MM.1S (cell line): ENCODE measurements around the gene MMP3.

Source experiments
- DNase-seq: peaks from one replicate; pipeline ENCODE4 v3.0.0-alpha.2; 2015
- H2AFZ ChIP-seq: fragments of 300-600 bp; sonication (generic); 2 replicates; pipeline ENCODE4 v1.6.0; 2016; ENCODE audit warnings: antibody characterized with exemption, low read length
- H3F3A ChIP-seq: fragments of 300-600 bp; sonication (generic); 2 replicates; pipeline ENCODE4 v1.6.1; 2016; ENCODE audit warnings: mild to moderate bottlenecking, antibody characterized with exemption, low read length, moderate library complexity, mixed read lengths; ENCODE audit not compliant: insufficient read depth
- H3K27ac ChIP-seq: fragments of 300-600 bp; sonication (generic); 2 replicates; pipeline ENCODE4 v1.5.1; 2016; ENCODE audit warnings: mild to moderate bottlenecking, low read length
- H3K27me3 ChIP-seq: fragments of 300-600 bp; sonication (generic); replicated peaks from 2 replicates; pipeline ENCODE4 v1.6.0; 2016; ENCODE audit warnings: low read length; ENCODE audit not compliant: insufficient read depth
- H3K36me3 ChIP-seq: fragments of 300-600 bp; sonication (generic); replicated peaks from 2 replicates; pipeline ENCODE4 v1.6.1; 2016; ENCODE audit warnings: mild to moderate bottlenecking, low read length, mixed read lengths; ENCODE audit not compliant: insufficient read depth
- H3K4me1 ChIP-seq: fragments of 300-600 bp; sonication (generic); 2 replicates; pipeline ENCODE4 v1.6.1; 2016; ENCODE audit warnings: low read length, mixed read lengths
- H3K4me2 ChIP-seq: fragments of 300-600 bp; sonication (generic); 2 replicates; pipeline ENCODE4 v1.6.0; 2016; ENCODE audit warnings: low read depth, low read length
- H3K4me3 ChIP-seq: fragments of 300-600 bp; sonication (generic); 2 replicates; pipeline ENCODE4 v1.5.1; 2016; ENCODE audit warnings: low read length, mixed read lengths
- H3K79me2 ChIP-seq: fragments of 300-600 bp; sonication (generic); 2 replicates; pipeline ENCODE4 v1.6.1; 2016; ENCODE audit warnings: mixed run types, low read length, mixed read lengths
- H3K9ac ChIP-seq: fragments of 300-600 bp; sonication (generic); 2 replicates; pipeline ENCODE4 v1.6.1; 2016; ENCODE audit warnings: low read length, mixed read lengths
- H3K9me2 ChIP-seq: fragments of 300-600 bp; sonication (generic); replicated peaks from 2 replicates; pipeline ENCODE4 v1.6.1; 2016; ENCODE audit warnings: mild to moderate bottlenecking, low read length, mixed read lengths; ENCODE audit not compliant: insufficient read depth
- H3K9me3 ChIP-seq: fragments of 300-600 bp; sonication (generic); replicated peaks from 2 replicates; pipeline ENCODE4 v1.6.1; 2016; ENCODE audit warnings: mild to moderate bottlenecking, low read length, mixed read lengths; ENCODE audit not compliant: insufficient read depth
- H4K20me1 ChIP-seq: fragments of 300-600 bp; sonication (generic); 2 replicates; pipeline ENCODE4 v1.6.1; 2016; ENCODE audit warnings: mild to moderate bottlenecking, low read length, moderate library complexity, mixed read lengths; ENCODE audit not compliant: insufficient read depth
- CTCF ChIP-seq: fragments of 300-600 bp; sonication (generic); IDR thresholded peaks from 2 replicates; pipeline ENCODE4 v1.5.1; 2016; ENCODE audit warnings: antibody characterized with exemption, low read length, mixed read lengths
- EZH2 ChIP-seq: fragments of 300-600 bp; sonication (generic); optimal IDR thresholded peaks from 2 replicates; pipeline ENCODE3; 2017; ENCODE audit warnings: low read depth, mild to moderate bottlenecking, antibody characterized with exemption, low read length, mixed read lengths
- EZH2phosphoT487 ChIP-seq: fragments of 300-600 bp; sonication (generic); IDR thresholded peaks from 2 replicates; pipeline ENCODE4 v1.6.1; 2018; ENCODE audit warnings: antibody characterized with exemption, low read length

MMP3 gene

GRCh38 chr11:102794382-102794781 is 49.0 kb downstream of the MMP3 start:
- no peak overlapping the region for H3K4me2 ChIP-seq
- H3K4me1 ChIP-seq: no peaks in the 10 kb centered on the region
- TF ChIP-seq EZH2: no peak
- TF ChIP-seq EZH2phosphoT487: no peak
- peak; percentile 52 for TF ChIP-seq CTCF
- no peaks in the 10 kb centered on the region for H3K9me2 ChIP-seq
- H3K4me3 ChIP-seq: no peak overlapping the region
- no peak overlapping the region for H3K27ac ChIP-seq
- no peaks in the 10 kb centered on the region for H3K9me3 ChIP-seq
- H4K20me1 ChIP-seq: no peaks in the 10 kb centered on the region
- no peak overlapping the region for H3K9ac ChIP-seq
- H2AFZ ChIP-seq: no peak overlapping the region
- no peaks in the 10 kb centered on the region for H3K27me3 ChIP-seq
- no peaks in the 10 kb centered on the region for H3F3A ChIP-seq
- DNase-seq: peak; percentile 26
- no peaks in the 10 kb centered on the region for H3K36me3 ChIP-seq
- H3K79me2 ChIP-seq: no peaks in the 10 kb centered on the region

GRCh38 chr11:102793677-102794290 is 49.6 kb downstream of the MMP3 start:
- Histone ChIP-seq H4K20me1 (no peaks in the 10 kb centered on the region), H3K4me2 (no peak overlapping the region), H3K27me3 (no peaks in the 10 kb centered on the region), H3K4me3 (no peak overlapping the region), H3K9me3 (no peaks in the 10 kb centered on the region), H3K79me2 (no peaks in the 10 kb centered on the region), H3K4me1 (no peaks in the 10 kb centered on the region), H3K9ac (no peak overlapping the region), H3K9me2 (no peaks in the 10 kb centered on the region), H3K36me3 (no peaks in the 10 kb centered on the region), H3K27ac (no peak overlapping the region), H3F3A (no peaks in the 10 kb centered on the region), H2AFZ (no peak overlapping the region)
- TF ChIP-seq EZH2: no peak
- no peak for TF ChIP-seq CTCF
- no peak for DNase-seq

GRCh38 chr11:102792604-102793003 is 50.8 kb downstream of the MMP3 start:
- no peak overlapping the region for H3K27ac ChIP-seq
- DNase-seq: no peak

More at GRCh38 chr11:102792604-102793003, 50.8 kb downstream of the MMP3 start:
- no peaks in the 10 kb centered on the region for H3K4me1 ChIP-seq
- H4K20me1 ChIP-seq: no peaks in the 10 kb centered on the region
- H3K9me3 ChIP-seq: no peaks in the 10 kb centered on the region
- no peaks in the 10 kb centered on the region for H3K79me2 ChIP-seq
- no peak overlapping the region for H3K4me2 ChIP-seq
- no peaks in the 10 kb centered on the region for H3K9me2 ChIP-seq
- no peaks in the 10 kb centered on the region for H3K36me3 ChIP-seq
- no peak overlapping the region for H3K4me3 ChIP-seq
- H3K9ac ChIP-seq: no peak overlapping the region
- H3K27me3 ChIP-seq: no peaks in the 10 kb centered on the region
- no peak overlapping the region for H2AFZ ChIP-seq
- TF ChIP-seq CTCF (no peak), EZH2 (no peak)
- H3F3A ChIP-seq: no peaks in the 10 kb centered on the region
